ENCODE data around the gene AOAH.

AOAH gene, protein sequence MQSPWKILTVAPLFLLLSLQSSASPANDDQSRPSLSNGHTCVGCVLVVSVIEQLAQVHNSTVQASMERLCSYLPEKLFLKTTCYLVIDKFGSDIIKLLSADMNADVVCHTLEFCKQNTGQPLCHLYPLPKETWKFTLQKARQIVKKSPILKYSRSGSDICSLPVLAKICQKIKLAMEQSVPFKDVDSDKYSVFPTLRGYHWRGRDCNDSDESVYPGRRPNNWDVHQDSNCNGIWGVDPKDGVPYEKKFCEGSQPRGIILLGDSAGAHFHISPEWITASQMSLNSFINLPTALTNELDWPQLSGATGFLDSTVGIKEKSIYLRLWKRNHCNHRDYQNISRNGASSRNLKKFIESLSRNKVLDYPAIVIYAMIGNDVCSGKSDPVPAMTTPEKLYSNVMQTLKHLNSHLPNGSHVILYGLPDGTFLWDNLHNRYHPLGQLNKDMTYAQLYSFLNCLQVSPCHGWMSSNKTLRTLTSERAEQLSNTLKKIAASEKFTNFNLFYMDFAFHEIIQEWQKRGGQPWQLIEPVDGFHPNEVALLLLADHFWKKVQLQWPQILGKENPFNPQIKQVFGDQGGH

DNA sequence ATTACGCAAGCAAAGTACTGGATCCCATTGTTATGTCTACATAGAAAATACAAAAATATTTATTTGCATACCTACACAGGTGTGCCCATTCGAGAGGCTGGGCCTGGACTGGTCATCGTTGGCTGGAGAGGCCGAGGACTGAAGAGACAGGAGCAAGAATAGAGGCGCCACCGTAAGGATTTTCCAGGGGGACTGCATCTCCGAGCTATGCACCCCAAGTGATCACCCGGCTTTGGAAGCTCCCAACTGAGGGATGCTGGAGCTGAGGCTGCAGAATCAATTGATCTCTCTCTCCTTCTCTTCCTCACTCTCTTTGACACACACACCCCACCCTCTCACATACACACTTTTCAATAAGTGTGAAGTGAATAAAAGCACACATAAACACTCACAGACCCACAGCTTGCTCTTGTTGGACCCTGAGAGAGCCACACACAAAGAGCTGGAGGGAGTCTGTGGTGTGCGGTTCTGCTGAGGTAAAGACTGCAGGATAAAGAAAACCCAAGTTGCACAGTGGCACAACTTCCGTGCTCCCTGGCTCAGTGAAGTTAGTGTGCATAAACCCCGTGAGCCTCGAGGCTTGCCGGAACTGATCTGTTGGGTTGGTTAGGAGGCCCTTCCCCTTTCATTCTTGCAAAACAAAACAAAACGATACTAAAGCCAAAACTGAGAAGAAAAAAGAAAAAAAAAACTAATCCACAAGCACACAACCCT is at the start of gene AOAH:
Gene AOAH (minus strand): TSS at position 544 of the 714 bp plus-strand sequence. CDS start 346 bp downstream, at position 198.
- DNase-seq (ENCODE audit: extremely low read depth, low read depth): no peak

DNA sequence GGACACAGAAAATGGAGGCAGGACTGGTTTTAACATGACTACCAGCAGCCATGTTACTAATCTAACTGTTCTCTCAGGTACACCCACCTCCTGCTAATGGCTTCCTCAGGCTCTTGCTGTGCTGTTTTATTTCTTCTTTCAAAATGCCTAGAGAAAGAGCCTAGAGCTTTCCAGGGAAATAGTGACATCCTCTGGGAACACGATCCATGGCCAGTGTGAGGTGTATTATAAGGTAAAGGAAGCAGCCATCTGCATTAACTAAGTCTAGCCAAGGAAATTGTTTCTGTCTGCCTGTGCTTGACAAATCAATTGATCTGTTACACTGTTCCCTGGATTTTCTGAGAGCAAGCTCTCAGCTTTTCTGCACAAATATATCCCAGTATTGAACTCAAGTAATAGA is 42.2 kb upstream of the AOAH start:
- TF ChIP-seq, protein P1, sequence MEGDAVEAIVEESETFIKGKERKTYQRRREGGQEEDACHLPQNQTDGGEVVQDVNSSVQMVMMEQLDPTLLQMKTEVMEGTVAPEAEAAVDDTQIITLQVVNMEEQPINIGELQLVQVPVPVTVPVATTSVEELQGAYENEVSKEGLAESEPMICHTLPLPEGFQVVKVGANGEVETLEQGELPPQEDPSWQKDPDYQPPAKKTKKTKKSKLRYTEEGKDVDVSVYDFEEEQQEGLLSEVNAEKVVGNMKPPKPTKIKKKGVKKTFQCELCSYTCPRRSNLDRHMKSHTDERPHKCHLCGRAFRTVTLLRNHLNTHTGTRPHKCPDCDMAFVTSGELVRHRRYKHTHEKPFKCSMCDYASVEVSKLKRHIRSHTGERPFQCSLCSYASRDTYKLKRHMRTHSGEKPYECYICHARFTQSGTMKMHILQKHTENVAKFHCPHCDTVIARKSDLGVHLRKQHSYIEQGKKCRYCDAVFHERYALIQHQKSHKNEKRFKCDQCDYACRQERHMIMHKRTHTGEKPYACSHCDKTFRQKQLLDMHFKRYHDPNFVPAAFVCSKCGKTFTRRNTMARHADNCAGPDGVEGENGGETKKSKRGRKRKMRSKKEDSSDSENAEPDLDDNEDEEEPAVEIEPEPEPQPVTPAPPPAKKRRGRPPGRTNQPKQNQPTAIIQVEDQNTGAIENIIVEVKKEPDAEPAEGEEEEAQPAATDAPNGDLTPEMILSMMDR (IDR thresholded peaks at IDR 0.05; ENCODE audit: low read depth, low read length): no peak
- DNase-seq (ENCODE audit: extremely low read depth, low read depth): no peak

More for the DNA sequence above, at the start of gene AOAH:
- TF ChIP-seq, protein P1 (IDR thresholded peaks at IDR 0.05; ENCODE audit: low read depth, low read length): no peak

DNA sequence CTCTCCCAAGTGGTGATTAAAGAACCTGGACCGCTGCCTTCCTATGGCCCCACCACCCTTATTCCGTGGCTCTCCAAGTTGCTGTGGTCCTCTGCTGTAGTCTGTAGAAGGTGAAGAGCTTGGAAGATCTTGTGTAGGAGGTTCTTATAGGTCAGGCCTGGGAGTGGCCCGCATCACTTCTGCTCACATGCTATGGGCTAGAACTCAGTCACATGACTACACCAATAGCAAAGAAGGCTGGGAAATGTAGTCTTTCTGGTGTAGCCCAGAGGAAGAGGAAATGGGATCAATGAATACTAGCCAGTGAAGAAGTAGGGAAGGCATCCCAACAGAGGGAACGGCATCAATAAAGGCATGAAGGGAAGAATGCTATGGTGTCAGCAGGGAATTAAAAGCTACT is 41.3 kb upstream of the AOAH start:
- TF ChIP-seq, protein P1 (IDR thresholded peaks at IDR 0.05; ENCODE audit: low read depth, low read length): no peak
- no peak for DNase-seq (ENCODE audit: extremely low read depth, low read depth)

DNA sequence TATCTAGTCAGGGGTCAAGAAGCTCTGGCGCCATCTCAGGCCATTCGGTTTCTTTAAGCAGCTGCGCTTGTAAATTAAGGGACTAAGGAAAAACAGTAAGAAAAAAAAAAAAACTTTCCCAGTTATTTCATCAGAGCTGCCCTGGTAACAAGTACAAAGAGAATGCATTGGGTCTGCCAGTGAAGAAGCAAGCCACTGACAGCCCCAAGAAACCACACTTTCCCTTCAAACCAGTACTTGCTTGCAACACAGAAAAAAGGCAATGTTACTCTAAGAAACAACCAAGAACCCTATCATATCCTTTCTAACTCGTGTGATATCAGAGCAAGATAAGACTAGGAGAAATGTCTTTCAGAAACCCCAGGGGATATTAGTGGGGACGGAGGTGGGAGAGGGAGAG is 40.6 kb upstream of the AOAH start:
- TF ChIP-seq, protein P1 (IDR thresholded peaks at IDR 0.05; ENCODE audit: low read depth, low read length): no peak
- DNase-seq (ENCODE audit: extremely low read depth, low read depth): no peak

DNA sequence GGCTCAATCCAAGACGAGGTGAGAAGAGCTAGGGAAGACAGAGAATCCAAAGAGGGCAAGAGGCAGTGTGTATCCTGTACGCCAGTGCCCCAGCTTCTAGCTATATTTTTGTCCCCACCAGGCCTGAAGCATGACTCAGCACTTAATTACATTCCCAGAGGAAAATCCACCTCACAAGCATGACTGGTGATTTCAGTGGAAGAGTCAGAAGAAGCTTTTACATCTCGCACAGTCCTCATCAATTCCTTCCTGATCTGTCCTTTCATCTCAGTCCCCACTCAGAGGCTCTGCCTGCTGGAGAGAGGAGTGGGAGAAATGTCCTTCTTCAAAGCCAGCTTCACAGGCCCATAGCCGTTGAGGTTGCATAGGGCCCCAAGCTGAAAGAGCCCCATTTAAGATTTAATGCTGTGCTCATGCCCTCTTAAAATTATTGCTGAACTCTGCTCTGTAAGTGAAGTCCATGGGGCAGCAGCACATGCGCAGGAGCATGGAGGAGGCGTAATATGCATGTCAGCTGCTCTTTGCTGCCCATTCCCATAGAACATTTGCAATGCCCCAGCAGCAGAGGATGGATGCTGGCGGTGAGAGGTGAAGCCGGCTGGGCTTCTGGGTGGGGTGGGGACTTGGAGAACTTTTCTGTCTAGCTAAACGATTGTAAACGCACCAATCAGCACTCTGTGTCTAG is 39.0 kb upstream of the AOAH start:
- TF ChIP-seq, protein P1 (IDR thresholded peaks at IDR 0.05; ENCODE audit: low read depth, low read length): no peak
- no peak for DNase-seq (ENCODE audit: extremely low read depth, low read depth)

DNA sequence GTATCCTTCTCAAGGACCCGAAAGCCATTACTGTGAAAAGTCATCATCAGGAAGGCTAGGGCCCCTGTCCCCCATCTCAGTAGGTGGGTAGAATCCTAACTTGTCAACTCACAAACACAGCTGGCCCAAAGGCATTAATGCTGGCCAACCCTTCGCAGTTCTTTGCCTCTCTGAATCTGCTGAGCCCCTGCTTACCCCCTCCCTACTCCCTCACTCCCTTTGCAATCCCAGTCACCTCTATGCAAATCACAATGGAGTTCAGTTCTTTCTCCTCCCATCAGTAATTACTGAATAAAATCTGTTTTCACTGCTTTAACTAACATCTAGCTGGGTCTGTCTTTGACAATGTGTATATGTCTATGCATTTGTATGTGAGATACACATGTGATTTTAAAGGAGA is 38.1 kb upstream of the AOAH start:
- no peak for DNase-seq (ENCODE audit: extremely low read depth, low read depth)
- TF ChIP-seq, protein P1 (IDR thresholded peaks at IDR 0.05; ENCODE audit: low read depth, low read length): no peak

All from AG09319 (cell line).